H1 (cell line): ENCODE data around the gene TNN. TPM values are rescaled to one million over a fixed set of nuclear protein-coding genes. Genes with fewer than 3 reads are reported as not detected.

Experiments used
- CTCF ChIA-PET: fragments of 300-600 bp; sonication (Branson Sonifier 250); formaldehyde crosslinking; loops from one replicate; lab custom pipeline; 2021; ENCODE audit not compliant: partially characterized antibody; lab: Charles Lee
- POLR2A ChIA-PET: fragments of 300-600 bp; sonication (Branson Sonifier 250); formaldehyde crosslinking; loops from one replicate; lab custom pipeline; 2021; ENCODE audit warnings: inconsistent platforms; ENCODE audit not compliant: partially characterized antibody; lab: Charles Lee
- DNase-seq, 2 experiments: peaks; one replicate each; pipeline versions ENCODE4 v3.0.0 to v3.0.0-alpha.2; 2010 to 2022; ENCODE audit warnings: low spot score in 2 of 2, low read depth in 1 of 2, mixed read lengths in 1 of 2
- FAIRE-seq: peaks from 2 replicates; lab custom pipeline; 2011; peaks lifted over from hg19 to GRCh38; lab: Jason Lieb, UNC
- H2AFZ ChIP-seq: 2 replicates; pipeline ENCODE4 v1.8.1; 2012; ENCODE audit warnings: low read length, inconsistent platforms
- H2AK5ac ChIP-seq: 2 replicates; pipeline ENCODE4 v1.6.1; 2013; ENCODE audit warnings: low read depth, low read length
- H2BK120ac ChIP-seq: replicated peaks from 2 replicates; pipeline ENCODE3; 2013; ENCODE audit warnings: low read depth, low read length, inconsistent platforms
- H2BK12ac ChIP-seq: 2 replicates; pipeline ENCODE4 v1.6.1; 2013; ENCODE audit warnings: low read depth, low read length
- H2BK15ac ChIP-seq: 2 replicates; pipeline ENCODE4 v1.6.1; 2013; ENCODE audit warnings: low read length
- H2BK20ac ChIP-seq: 2 replicates; pipeline ENCODE4 v1.6.1; 2013; ENCODE audit warnings: low read length
- H2BK5ac ChIP-seq: 2 replicates; pipeline ENCODE4 v1.6.1; 2013; ENCODE audit warnings: low read depth, low read length
- H3K14ac ChIP-seq: 2 replicates; pipeline ENCODE4 v1.6.1; 2013; ENCODE audit warnings: inconsistent platforms; ENCODE audit not compliant: insufficient read length
- H3K18ac ChIP-seq: 2 replicates; pipeline ENCODE4 v1.6.1; 2013; ENCODE audit warnings: low read length; ENCODE audit errors: extremely low read depth
- H3K23ac ChIP-seq: 2 replicates; pipeline ENCODE4 v1.6.1; 2013; ENCODE audit warnings: inconsistent platforms; ENCODE audit not compliant: insufficient read length
- H3K23me2 ChIP-seq: 2 replicates; pipeline ENCODE4 v1.6.1; 2013; ENCODE audit warnings: low read depth, low read length
- H3K27ac ChIP-seq: 2 replicates; pipeline ENCODE4 v1.6.1; 2011; ENCODE audit warnings: low read depth, low read length, inconsistent platforms
- H3K27me3 ChIP-seq, 4 experiments: replicated peaks in 1 of 4; 1 replicate in 1 of 4; 2 replicates in 3 of 4; pipeline versions ENCODE4 v1.6.1 to v1.8.1; 2011 to 2013; ENCODE audit warnings: low read length in 3 of 4, mild to moderate bottlenecking in 3 of 4, inconsistent platforms in 2 of 4, mixed read lengths in 2 of 4, moderate library complexity in 1 of 4; ENCODE audit not compliant: control insufficient read depth in 3 of 4, insufficient read depth in 3 of 4; ENCODE audit errors: extremely low read depth in 1 of 4
- H3K36me3 ChIP-seq, 4 experiments: 2 replicates each; pipeline versions ENCODE4 v1.6.1 to v1.8.1; 2011 to 2013; ENCODE audit warnings: mild to moderate bottlenecking in 4 of 4, low read length in 3 of 4, moderate library complexity in 2 of 4, control low read depth in 1 of 4, inconsistent platforms in 1 of 4; ENCODE audit not compliant: insufficient read depth in 4 of 4, control insufficient read depth in 2 of 4
- H3K4ac ChIP-seq: replicated peaks from 2 replicates; pipeline ENCODE3; 2013; ENCODE audit warnings: low read length, low read depth, mixed read lengths, inconsistent platforms; ENCODE audit not compliant: insufficient read length
- H3K4me1 ChIP-seq, 4 experiments: replicated peaks in 1 of 4; 1 replicate in 1 of 4; 2 replicates in 3 of 4; pipeline versions ENCODE4 v1.6.1 to v1.8.1; 2011 to 2013; ENCODE audit warnings: low read length in 3 of 4, inconsistent platforms in 2 of 4, mixed read lengths in 1 of 4; ENCODE audit not compliant: insufficient read depth in 4 of 4, control insufficient read depth in 3 of 4
- H3K4me2 ChIP-seq, 2 experiments: 2 replicates each; pipeline versions ENCODE4 v1.6.1 to v1.8.1; 2011 to 2013; ENCODE audit warnings: low read depth in 2 of 2, low read length in 2 of 2, control low read depth in 1 of 2, inconsistent platforms in 1 of 2, mild to moderate bottlenecking in 1 of 2; ENCODE audit not compliant: insufficient read depth in 1 of 2
- H3K4me3 ChIP-seq, 4 experiments: fragments of 200-600, 300-600 bp in 1 of 4; sonication (generic), shearing (Covaris generic), sonication (Bioruptor Twin) in 1 of 4; 2 replicates each; pipeline versions ENCODE4 v1.5.1 to v1.8.1; 2011 to 2016; ENCODE audit warnings: low read length in 4 of 4, low read depth in 3 of 4, control low read depth in 2 of 4, inconsistent platforms in 2 of 4, mild to moderate bottlenecking in 2 of 4, mixed read lengths in 1 of 4, moderate library complexity in 1 of 4; ENCODE audit not compliant: insufficient read depth in 2 of 4; ENCODE audit errors: extremely low read depth in 1 of 4
- H3K56ac ChIP-seq: replicated peaks from 2 replicates; pipeline ENCODE3; 2013; ENCODE audit warnings: low read depth, mild to moderate bottlenecking, mixed read lengths, low read length, inconsistent platforms; ENCODE audit not compliant: insufficient read length
- H3K79me1 ChIP-seq: 2 replicates; pipeline ENCODE4 v1.6.1; 2013; ENCODE audit warnings: low read depth, low read length, control low read depth
- H3K79me2 ChIP-seq, 2 experiments: 2 replicates each; pipeline versions ENCODE4 v1.6.1 to v1.8.1; 2012 to 2013; ENCODE audit warnings: low read length in 2 of 2, mild to moderate bottlenecking in 2 of 2, inconsistent platforms in 1 of 2; ENCODE audit not compliant: insufficient read depth in 2 of 2, control insufficient read depth in 1 of 2
- H3K9ac ChIP-seq, 4 experiments: replicated peaks in 1 of 4; 1 replicate in 1 of 4; 2 replicates in 3 of 4; pipeline versions ENCODE4 v1.6.1 to v1.8.1; 2011 to 2013; ENCODE audit warnings: low read depth in 3 of 4, low read length in 3 of 4, control low read depth in 2 of 4, mild to moderate bottlenecking in 2 of 4, moderate library complexity in 2 of 4, inconsistent platforms in 1 of 4; ENCODE audit errors: extremely low read depth in 1 of 4
- H3K9me3 ChIP-seq, 2 experiments: 2 replicates each; pipeline versions ENCODE4 v1.6.1 to v1.8.1; 2012 to 2013; ENCODE audit warnings: mild to moderate bottlenecking in 2 of 2, moderate library complexity in 2 of 2, control low read depth in 1 of 2, inconsistent platforms in 1 of 2, low read depth in 1 of 2, low read length in 1 of 2, mixed read lengths in 1 of 2; ENCODE audit not compliant: insufficient read depth in 2 of 2
- H4K20me1 ChIP-seq, 2 experiments: replicated peaks in 1 of 2; 2 replicates each; pipeline versions ENCODE3 to v1.8.1; 2011 to 2013; ENCODE audit warnings: inconsistent platforms in 2 of 2, low read length in 2 of 2, mild to moderate bottlenecking in 1 of 2; ENCODE audit not compliant: insufficient read depth in 2 of 2, control insufficient read depth in 1 of 2
- H4K5ac ChIP-seq: 2 replicates; pipeline ENCODE4 v1.6.1; 2013; ENCODE audit warnings: low read length, low read depth, mixed read lengths, inconsistent platforms; ENCODE audit not compliant: insufficient read length
- H4K8ac ChIP-seq: 2 replicates; pipeline ENCODE4 v1.8.0; 2013; ENCODE audit warnings: mild to moderate bottlenecking, moderate library complexity, low read length, inconsistent platforms; ENCODE audit not compliant: insufficient read depth; ENCODE audit errors: extremely low read depth
- H4K91ac ChIP-seq: replicated peaks from 2 replicates; pipeline ENCODE3; 2013; ENCODE audit warnings: low read length, mixed read lengths, inconsistent platforms; ENCODE audit not compliant: insufficient read length
- NANOG ChIP-seq: IDR thresholded peaks from 2 replicates; pipeline ENCODE4 v1.6.1; 2011; ENCODE audit warnings: low read length, low read depth, mild to moderate bottlenecking, inconsistent platforms; ENCODE audit not compliant: insufficient read depth, poor library complexity, severe bottlenecking
- SP1 ChIP-seq: IDR thresholded peaks from 2 replicates; pipeline ENCODE4 v1.6.1; 2011; ENCODE audit warnings: low read depth, low read length
- WGBS, 2 experiments: shearing (Covaris generic) in 1 of 2; methylation state at CpG; one replicate each; pipeline versions ENCODE4 v1.1.6 to v1.1.7; 2013 to 2015; ENCODE audit warnings: low lambda C conversion rate in 2 of 2, mixed read lengths in 2 of 2, inconsistent platforms in 1 of 2, low coverage in 1 of 2, missing lambda C conversion rate in 1 of 2; ENCODE audit not compliant: insufficient replicate concordance in 2 of 2, insufficient coverage in 1 of 2, insufficient read length in 1 of 2; ENCODE audit errors: extremely low coverage in 1 of 2, missing lambda C conversion rate in 1 of 2; 5-methylcytosine and 5-hydroxymethylcytosine counted together
- polyA plus RNA-seq, 7 experiments: library from polyadenylated mRNA; depleted of rRNA in 3 of 7; stranded (reverse) in 5 of 7; unstranded in 2 of 7; fragments of >200 nt in 5 of 7; fragments of 200-250 nt in 2 of 7; gene quantifications; 1 replicate in 5 of 7; 2 replicates in 1 of 7; 4 replicates in 1 of 7; pipeline versions ENCODE4 v1.2.1 to v1.2.3, GENCODE V29; 2011 to 2013; ENCODE audit warnings: missing spikeins in 2 of 7, mixed read lengths in 2 of 7
- total RNA-seq: library from RNA; stranded (reverse); fragmentation: NEBNext Ultra II Directional; extraction: Animal tissue kit (Norgen Biotek cat#: 25700); gene quantifications from 2 replicates; pipeline ENCODE4 v1.2.1, GENCODE V29; 2021

Gene TNN
- total and polyA plus RNA-seq, 2 of the 8 experiments (the other 6 are each of a cell fraction or from before 2014, with no cell fraction given): 0.21 to 0.30 TPM

GRCh38 chr1:175090780-175091179, 23.1 kb downstream of the TNN start:
- Histone ChIP-seq H3K4me1 (no peaks in the 10 kb centered on the region), H4K20me1 (no peaks in the 10 kb centered on the region), H2BK12ac (no peak overlapping the region), H2AK5ac (no peak overlapping the region), H3K56ac (no peak overlapping the region), H3K27me3 (no peaks in the 10 kb centered on the region), H3K36me3 (no peaks in the 10 kb centered on the region), H3K4me3 (no peak overlapping the region), H3K27ac (no peak overlapping the region), H3K9me3 (no peaks in the 10 kb centered on the region), H4K8ac (no peak overlapping the region), H3K79me1 (no peaks in the 10 kb centered on the region)
- 86% methylated on average over 2 of the region's 2 CpGs; no CpG with 5 or more reads in 1 of the 2 experiments for WGBS, 2 experiments
- ChIA-PET POLR2A (no interaction called here), CTCF (interaction anchor here (1.0 to 7.5 kb wide), 6 partner anchors 8 to 225 kb away, joined by 3 to 51 read pairs (median 6); partner anchors contain the start of gene TNN)
- DNase-seq: no peak
- TF ChIP-seq NANOG (no peak), SP1 (no peak)
- TF ChIP-seq, all 59 proteins: peak for 0
- no peaks in the 10 kb centered on the region for H3K79me2 ChIP-seq
- no peak overlapping the region for H2BK120ac ChIP-seq
- FAIRE-seq: no peak
- no peak overlapping the region for H3K4me2 ChIP-seq
- H3K23ac ChIP-seq: no peak overlapping the region
- no peaks in the 10 kb centered on the region for H3K23me2 ChIP-seq
- H4K91ac ChIP-seq: no peak overlapping the region
- H3K18ac ChIP-seq: no peak overlapping the region
- H4K5ac ChIP-seq: no peak overlapping the region
- H3K9ac ChIP-seq: no peak overlapping the region
- no peak overlapping the region for H3K14ac ChIP-seq
- no peak overlapping the region for H2BK15ac ChIP-seq
- H2BK20ac ChIP-seq: no peak overlapping the region
- H2BK5ac ChIP-seq: no peak overlapping the region
- no peak overlapping the region for H2AFZ ChIP-seq
- H3K4ac ChIP-seq: no peak overlapping the region
